ENCODE results near the gene TNFAIP3.
"Not testable (repeated sequence)": the region's sequence is repeated elsewhere in the genome, so short reads cannot be mapped to it uniquely, and the experiment has no call there.

TNFAIP3 gene

GRCh38 chr6:137844773-137845172 is 22.3 kb upstream of the TNFAIP3 start:
- DNase-seq (ENCODE audit: low spot score) = not testable (repeated sequence)

- no peak for DNase-seq (ENCODE audit: low spot score)
Measured at GRCh38 chr6:137845460-137845859, 21.6 kb upstream of the TNFAIP3 start.

- no peak for DNase-seq (ENCODE audit: low spot score)
Measured at GRCh38 chr6:137846274-137846673, 20.8 kb upstream of the TNFAIP3 start.

- no peak for DNase-seq (ENCODE audit: low spot score)
Measured at GRCh38 chr6:137846772-137847313, 20.2 kb upstream of the TNFAIP3 start.

GRCh38 chr6:137847748-137848147 is 19.3 kb upstream of the TNFAIP3 start:
- no peak for DNase-seq (ENCODE audit: low spot score)

- DNase-seq (ENCODE audit: low spot score) = no peak
Measured at GRCh38 chr6:137848672-137849071, 18.4 kb upstream of the TNFAIP3 start.

- no peak for DNase-seq (ENCODE audit: low spot score)
Measured at GRCh38 chr6:137849181-137849980, 17.7 kb upstream of the TNFAIP3 start.

GRCh38 chr6:137849981-137850714 is 16.9 kb upstream of the TNFAIP3 start:
- no peak for DNase-seq (ENCODE audit: low spot score)

GRCh38 chr6:137850816-137851602 is 16.1 kb upstream of the TNFAIP3 start:
- DNase-seq (ENCODE audit: low spot score) = no peak

- DNase-seq (ENCODE audit: low spot score) = peak; percentile 50
Measured at GRCh38 chr6:137851669-137852068, 15.4 kb upstream of the TNFAIP3 start.

GRCh38 chr6:137852346-137852745 is 14.7 kb upstream of the TNFAIP3 start:
- no peak for DNase-seq (ENCODE audit: low spot score)

GRCh38 chr6:137852811-137853210 is 14.2 kb upstream of the TNFAIP3 start:
- DNase-seq (ENCODE audit: low spot score) = no peak

- DNase-seq (ENCODE audit: low spot score) = no peak
Measured at GRCh38 chr6:137853569-137854213, 13.4 kb upstream of the TNFAIP3 start.

- DNase-seq (ENCODE audit: low spot score) = no peak
Measured at GRCh38 chr6:137856138-137856898, 10.7 kb upstream of the TNFAIP3 start.

- DNase-seq (ENCODE audit: low spot score) = no peak
Measured at GRCh38 chr6:137859025-137859424, 8.0 kb upstream of the TNFAIP3 start.

GRCh38 chr6:137860394-137861005 is 6.6 kb upstream of the TNFAIP3 start:
- DNase-seq (ENCODE audit: low spot score) = no peak

GRCh38 chr6:137861550-137862337 is 5.3 kb upstream of the TNFAIP3 start:
- DNase-seq (ENCODE audit: low spot score) = no peak

- no peak for DNase-seq (ENCODE audit: low spot score)
Measured at GRCh38 chr6:137862419-137863090, 4.5 kb upstream of the TNFAIP3 start.
